ENCODE results near the gene PLSCR4.
A peak's percentile ranks its signal among the peaks of the same experiment; 100 is the strongest.

Gene PLSCR4

DNA sequence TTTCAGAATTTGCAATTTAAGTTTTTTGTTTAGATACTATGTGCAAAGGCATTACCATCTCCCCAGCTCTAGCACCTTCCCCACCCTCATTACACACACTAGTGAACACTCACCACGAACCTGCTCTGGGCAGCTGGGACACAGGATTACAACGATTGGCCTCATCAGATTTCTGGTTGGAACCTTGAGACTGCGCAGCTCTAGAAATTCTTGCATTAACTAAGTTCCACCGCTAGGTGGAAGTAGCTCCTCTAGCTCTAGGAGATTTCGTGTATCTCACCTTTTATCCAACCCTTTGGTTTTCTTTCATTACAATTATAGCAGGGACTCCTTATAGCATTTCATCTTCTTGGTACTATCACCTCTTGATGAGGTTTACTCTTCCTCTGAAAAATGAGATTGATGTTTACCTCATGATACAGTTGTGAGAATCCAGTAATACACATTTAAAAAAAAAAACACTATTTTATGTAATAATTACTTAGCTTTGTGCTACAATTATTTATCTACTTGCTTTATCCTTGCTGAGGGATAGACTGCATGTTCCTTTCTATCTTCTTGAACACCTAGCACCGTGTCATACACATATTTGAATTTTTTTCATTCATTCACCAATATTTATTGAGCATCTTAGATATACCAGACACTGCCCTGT, 61.3 kb downstream of the PLSCR4 start:
- DNase-seq, result peak; percentile 28

DNA sequence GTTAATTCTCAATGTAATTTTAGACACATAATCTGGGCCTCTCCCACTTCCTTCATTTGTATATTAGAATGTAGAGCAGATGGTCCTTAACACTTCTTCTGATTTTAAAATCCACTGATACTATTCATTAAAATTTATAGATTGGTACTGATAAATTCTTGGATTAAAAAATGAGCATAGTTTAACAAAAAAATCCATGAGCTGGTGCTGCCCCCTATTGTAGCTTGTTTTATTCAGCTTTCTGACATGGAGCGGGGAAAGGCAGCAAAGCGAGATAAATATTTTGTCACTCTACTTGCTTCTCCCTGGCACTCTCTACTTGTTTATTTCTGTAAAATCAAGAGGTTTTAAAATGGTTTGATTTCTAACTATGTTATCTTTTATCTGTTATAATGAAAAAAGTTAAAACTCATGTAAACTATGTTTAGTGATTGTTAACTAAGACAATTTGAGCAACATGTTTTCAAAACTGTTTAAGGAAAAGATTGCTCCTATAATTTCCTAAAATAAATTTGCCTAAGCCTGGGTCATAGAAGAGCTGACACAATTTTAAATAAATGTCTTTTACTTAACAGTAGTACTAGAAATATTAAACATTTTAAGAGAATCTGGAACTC, 63.5 kb downstream of the PLSCR4 start:
- no peak for DNase-seq

DNA sequence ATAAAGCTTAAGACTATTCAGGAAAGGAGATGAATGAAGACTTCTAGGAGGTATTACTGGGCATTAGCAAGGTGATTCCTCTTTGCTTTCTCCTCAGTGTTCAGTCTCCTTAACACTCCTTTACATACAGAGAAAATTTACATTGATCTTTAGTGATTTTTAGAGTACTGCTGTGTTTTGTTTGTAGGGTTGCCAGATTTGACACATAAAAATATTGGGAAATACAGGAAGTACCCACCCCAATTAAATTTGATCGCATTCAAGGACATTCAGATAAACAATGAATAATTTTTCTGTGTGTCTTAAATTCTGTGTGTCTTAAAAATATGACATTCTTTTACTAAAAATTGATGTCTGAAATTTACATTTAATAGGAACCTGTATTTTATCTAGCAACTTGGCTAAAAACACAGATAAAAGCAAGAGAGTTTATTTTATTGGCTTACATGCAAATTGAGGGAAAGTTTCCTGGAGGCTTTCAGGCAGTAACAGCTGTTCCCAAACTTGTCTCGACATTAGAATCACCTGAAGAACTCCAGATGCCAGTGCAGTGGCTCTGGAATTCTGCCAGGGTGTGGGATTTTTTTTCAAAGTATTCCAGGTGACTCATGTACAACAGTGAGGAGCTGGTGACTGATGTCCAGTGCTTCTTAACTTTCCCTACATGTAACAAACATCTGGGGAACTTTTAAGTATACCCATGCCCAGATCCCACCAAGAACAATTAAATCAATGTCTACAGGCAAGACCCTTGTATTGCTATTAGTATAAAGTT, 66.5 kb downstream of the PLSCR4 start:
- DNase-seq, result no peak

DNA sequence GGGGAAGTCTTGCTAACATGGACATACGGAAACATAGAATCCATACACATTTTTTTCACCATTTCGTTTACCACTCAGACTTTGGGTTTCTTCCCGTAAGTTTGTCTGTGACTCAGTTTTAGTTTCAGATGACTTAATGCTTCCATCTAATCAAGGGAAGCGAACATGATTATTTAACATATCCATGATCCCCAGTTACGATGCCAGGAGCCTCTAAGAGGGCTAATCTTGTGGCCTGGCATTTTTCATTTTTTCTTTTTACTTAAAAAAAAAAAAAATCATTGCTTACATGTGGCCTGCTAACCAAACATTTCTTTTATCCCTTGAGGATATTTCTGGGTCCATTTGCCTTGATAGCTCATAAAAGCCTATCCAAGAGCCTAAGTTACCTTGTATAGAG, 69.7 kb downstream of the PLSCR4 start:
- DNase-seq, result no peak

DNA sequence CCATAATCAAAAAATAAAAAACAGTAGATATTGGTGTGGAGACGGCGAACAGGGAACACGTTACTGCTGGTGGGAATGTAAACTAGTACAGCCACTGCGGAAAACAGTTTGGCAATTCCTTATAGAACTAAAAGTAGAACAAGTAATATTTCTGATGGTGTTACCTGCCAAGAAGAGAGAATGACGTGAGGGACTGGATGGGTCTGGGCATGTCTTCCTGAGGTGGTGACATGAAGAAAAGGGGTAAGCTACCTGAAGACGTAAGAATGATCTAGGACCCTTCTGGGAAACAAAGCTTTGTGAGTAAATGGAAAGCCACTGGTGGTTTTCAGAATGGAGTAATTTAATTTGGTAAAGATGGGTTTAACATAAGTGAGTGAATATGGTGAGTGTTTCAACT, 70.5 kb downstream of the PLSCR4 start:
- DNase-seq, result no peak

DNA sequence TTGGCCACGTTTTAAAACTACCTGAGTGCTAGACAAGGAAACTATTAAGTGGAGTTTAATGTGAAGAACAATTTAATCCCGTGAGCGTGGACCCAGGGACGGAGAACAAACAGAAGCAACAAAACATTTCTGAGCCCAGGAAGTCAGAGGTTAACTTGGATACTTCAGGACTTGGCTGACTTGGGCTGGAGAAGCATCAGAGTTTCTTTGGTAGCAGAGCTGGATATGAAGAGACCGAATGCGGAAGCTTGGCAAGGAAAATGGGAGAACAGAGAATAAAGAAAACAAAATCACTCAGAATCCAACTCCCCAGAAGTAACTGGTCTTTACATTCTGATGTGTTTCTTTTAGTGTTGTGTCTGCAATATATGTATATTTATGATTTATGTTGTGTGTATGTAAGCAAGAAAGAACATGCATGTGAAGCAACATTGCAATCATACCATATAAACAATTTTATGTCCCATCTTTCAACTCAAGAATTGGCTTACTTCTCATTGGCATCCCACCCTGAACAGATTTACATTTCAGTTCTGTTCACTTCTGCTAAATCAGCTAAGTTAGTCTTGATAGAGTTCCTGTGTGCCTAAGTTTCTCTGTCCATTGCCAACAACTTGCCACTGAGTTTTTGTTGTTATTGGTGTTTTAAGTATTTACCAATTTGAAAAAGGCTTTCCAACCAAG, 72.8 kb downstream of the PLSCR4 start:
- DNase-seq, result no peak

DNA sequence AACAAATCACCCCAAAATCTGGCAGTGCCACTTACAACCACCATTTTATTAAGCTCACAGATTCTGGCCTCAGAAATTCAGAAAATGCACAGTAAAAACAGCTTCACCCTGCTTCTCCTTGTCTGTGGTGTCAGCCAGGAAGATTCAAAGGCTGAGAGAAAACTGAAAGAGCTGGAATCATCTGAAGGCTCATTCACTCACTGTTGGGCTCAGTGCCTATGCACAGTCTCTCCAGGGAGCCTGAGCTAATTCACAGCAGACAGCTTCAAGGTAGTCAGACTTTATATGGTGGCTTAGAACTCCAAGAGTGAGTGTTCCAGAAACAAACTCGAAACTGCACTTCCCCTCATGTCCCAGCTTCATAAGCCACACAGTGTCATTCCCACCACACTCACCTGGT, 73.4 kb downstream of the PLSCR4 start:
- DNase-seq, result no peak

DNA sequence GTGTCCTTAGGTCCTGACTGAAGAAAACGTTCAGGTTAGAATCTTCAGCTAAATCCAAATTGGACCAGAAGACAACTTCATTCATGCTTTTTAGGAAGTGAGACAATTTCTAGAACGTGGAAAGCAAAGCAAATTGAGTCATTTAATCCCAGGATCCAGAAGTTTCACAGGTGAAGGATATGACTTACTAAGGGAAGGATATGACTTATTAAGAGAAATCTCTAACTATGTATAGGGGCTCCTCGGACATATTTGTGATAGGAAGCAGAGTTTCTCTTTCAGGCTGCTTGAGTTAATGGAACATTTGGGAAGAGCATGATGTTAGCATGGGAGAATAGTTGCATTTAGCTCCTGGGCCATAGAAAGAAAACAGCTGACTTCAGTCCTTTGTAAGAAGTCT, 73.8 kb downstream of the PLSCR4 start:
- no peak for DNase-seq

DNA sequence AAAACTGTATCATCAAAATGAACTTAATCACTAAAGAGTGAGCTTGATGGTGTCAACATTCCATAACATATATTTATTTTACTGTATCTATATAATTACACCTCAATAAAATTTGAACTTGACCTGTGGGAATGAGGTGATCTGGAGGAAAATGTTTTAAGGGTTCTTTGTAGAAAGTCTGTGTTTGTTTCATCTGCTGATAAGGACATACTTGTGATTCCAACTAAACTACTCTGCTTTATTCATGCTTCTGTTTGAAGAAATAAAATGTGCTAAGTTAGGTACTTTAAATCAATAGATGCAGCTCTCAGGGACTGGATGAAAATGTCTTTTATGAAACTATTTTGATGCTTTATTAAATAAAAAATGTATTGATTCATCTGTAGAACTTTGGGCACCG, 78.3 kb downstream of the PLSCR4 start:
- DNase-seq, result no peak

DNA sequence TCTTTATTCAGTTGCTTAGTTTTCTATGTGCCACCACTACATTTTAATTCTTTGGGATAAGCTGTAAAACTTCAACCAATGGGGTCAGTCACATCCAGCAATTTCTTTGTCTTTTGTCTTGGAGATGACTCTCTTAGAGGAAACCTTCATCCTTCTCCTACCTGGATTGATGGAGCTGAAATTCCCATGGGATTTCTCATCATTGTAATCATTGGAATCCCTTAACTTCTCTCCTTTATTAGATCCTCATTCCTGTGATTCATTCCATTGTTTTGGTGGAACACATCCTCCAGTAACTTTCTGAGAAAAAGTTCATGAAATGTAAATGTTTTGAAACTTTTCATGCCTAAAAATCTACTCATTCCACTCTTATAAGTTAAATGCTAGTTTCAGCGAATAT, 80.3 kb downstream of the PLSCR4 start:
- no peak for DNase-seq

DNA sequence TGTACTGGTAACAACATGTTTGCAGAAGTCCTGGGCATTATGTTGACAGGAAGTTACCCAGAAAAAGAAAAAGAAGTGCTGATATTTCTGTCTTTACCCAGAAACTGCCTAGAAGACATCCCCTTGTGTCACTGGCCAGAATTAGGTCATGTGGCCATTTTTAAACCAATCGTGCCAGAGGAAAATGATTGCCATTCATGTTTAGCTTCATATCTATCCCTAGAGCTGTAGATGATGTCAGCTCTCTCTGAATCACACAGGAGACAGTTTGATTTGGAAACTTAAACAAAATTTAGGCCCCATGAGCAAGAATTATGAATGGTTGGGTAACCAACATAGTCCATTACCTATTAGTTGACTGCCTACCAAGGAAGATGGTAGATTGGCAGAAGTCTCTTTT, 81.0 kb downstream of the PLSCR4 start:
- no peak for DNase-seq

DNA sequence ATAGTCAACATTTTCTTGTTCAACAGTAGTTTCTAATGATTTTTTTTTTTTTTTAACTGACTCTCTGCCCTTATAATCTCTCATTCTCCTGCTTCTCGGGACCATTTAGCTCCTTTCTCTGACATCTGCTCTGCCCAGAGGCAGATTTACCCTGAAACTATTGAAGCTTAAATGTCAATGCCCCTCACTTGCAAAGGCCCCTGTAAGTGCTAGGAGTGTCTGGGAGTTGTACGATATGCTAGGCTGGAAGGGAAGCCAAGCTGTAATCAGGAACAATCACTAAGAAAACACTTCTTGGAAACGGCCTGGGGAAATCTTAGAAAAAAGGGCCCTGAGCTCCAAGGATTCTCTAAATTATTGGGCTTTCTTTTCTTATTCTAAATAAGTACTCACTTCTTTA, 84.1 kb downstream of the PLSCR4 start:
- no peak for DNase-seq

DNA sequence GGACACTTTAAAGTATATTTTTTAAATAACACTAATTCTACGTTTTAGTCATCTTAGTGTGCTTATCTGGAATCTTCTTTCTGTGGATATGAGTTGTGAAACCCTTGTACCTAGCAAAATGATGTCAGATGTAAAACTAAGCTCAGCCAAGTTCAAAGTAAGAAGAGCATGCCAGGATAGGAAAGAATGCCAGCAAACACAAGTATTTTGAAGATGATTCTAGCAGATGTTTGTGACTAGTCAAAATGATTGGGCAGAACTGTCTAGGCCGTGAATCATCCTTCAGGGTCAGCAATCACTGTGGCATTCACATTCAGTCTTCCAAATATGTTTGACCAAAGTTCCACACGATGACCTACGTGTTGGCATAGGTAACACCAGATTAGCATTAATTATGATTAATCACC, 84.5 kb downstream of the PLSCR4 start:
- no peak for DNase-seq

DNA sequence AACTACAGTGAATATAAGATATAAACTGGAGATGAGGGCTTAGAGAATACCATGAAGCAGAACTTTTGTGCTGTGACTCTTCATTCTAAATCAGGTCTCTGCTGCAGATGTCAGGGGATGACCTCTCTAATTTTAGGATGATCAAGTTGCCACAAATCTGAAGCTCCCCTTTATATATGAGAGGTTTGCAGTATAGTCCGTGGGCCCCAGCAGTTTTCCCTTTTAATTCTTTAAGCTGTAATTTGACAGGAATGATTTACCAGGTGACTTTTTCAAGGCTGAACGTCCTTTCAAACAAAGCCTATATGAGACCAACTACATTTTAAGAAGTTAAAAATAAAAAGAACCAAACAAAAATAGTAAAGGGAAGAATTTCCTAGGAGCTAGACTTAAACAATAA, 85.0 kb downstream of the PLSCR4 start:
- DNase-seq, result no peak

DNA sequence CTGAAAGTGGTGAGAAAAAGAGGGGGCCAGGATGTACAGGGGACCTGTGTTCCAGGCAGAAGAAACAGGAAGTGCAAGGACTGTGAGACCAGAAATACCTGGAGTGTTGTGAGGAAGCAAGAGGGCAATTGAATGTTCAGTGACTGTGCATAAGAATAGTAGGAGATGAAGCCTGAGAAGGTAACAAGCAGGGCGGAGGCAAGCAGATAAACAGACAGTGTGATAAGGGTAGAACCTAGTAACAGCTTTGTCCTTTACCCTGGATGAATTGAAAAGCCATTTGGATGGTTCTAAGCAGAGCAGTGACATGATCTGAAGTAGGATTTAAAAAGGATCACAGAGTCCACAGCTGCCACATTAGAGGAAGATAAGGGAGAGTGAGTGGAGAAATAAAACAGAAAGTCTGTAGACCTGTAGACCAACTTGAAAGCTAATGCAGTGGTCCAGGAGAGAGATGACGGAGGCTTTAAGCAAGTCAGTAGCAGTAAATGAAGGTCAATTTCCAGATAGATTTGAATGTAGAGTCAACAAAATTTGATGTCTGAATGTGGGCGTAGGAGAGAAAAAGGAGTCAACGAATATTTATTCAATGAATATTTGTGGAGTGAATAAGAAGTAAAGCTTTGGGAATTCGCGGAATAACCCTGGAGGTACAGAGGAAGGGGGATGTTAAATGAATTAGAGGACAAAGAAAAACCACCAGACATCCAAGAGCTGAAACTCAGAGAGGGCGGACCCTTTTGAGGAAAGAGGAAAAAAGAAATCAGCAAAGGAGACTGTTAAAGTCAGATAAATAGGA, 85.7 kb downstream of the PLSCR4 start:
- no peak for DNase-seq

DNA sequence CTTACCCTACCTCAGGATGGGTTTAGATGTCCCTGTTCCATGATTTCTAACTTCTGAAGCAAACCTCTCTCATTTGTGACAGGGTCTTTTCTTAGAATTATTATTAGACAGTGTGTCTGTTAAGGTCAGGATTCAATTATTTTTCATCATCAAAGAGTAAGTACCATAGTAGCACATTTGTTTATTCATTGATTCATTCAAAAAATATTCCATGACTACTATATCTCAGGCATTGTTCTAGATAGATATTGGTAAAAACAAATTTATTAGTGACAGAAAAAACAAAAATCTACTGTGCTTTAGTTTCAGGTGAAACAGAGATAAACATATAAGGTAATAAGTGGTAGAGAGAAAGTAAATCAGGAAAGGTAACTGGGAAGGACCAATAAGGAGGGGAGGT, 86.4 kb downstream of the PLSCR4 start:
- no peak for DNase-seq

DNA sequence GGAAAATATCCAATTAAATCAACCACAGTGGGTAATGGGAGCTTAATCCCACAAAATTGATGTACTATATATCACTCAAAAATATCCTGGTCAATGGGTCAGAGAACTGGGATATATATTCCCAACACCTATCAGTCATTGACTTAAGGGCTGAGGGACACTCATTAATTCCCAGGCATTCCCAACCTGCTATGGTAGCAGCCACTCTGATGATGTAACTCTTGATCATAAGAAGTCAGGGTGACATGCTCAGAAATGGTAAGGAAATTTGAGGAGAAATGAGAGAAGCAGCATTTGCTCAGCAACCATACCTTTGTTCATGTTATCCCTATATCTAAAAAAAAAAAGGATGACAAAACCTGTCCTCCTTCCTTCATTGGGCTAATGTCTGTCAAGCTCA, 86.8 kb downstream of the PLSCR4 start:
- no peak for DNase-seq

DNA sequence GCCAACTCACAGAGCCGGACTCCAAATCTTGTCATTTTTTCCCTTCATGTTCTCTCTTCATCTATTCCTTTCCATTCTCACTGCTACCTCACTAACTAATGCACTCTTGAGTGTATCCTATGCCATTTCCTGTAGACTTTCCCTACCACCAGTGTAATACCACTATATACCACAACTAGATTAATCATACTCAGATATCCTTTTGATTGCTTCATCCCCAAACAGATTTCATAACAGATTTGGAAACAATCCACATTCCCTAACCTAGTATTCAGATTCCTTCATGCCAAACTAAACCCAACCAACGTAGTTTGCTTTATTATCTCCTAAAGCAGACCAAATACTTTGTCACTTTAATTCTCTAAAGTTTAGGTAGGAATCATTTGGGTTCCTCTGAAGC, 87.3 kb downstream of the PLSCR4 start:
- no peak for DNase-seq

DNA sequence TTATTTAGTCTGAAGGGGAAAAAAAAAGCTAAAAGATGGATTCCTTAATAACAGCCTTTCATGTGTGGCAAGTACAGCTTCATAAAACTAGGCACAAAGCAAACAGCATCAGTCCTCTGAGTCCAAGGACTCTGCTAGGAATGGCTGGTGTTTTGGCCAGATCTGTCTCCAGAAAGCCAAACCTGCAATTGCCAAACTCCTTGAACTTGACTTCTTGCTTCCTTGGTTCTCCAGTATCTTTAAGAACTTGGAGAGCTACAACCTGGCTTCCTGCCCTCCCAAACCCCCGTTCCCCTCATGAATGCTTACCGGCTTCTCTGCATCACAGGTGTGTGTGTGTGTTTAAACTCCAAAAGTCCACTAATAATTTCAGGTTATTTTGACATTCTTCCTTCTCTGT, 88.3 kb downstream of the PLSCR4 start:
- peak; percentile 33 for DNase-seq

DNA sequence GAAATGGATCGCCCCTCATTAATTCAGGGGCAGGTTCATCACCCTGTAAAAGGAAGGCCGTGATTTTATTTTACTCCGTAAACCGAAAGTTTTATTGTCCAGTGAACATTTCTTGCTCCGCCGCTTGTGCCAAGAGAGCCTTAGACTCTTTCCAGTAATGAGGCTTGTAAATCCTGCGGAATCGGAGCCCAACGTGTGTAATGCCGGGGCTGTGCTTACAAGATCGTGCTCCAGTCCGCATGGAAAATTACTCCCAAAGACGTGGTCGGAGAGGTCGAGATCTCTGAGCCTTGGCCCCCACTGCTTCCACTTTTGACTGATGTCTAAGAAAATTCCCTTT, 89.3 kb downstream of the PLSCR4 start:
- DNase-seq, result peak; percentile 82

DNA sequence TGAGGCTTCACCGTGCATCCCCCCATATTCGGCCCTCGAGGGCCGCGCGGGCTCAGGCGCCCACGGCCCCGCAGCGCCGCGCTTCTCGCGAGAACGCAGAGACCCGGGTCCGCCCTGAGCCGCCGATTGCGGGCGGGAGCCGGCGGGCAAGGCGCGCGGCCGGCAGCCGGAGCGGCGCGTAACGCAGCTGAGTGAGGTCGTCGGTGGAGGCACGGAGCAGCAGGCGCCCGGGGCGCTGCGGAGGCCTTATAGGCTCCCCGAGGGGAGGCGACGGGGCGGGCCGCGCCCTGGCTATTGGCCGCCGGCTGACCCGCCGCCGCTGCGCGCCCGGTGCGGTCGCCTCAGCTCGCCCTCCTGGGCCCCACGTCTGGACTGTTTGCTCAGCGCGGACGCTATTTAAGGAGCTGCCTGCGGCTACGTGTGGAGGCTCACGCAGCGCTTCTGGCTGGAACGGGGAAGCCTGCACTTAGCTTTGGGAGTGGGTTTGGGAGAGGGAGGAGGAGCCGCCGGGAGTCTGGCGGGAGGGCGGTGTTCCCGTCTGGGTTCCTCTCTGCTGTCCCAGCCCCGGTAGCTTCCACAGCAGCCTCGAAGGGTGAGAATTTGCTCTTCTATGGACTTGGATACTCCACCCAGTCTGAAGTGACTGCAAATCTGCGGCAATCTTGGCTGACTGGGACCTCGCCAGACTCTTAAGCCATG, 89.8 kb downstream of the PLSCR4 start, which contains the start of gene PLOD2:
Gene PLOD2, minus strand, starts transcription at position 221 of the 699 bp plus-strand sequence. Its CDS starts 195 bp downstream, at position 26.
- peak; percentile 93 for DNase-seq

DNA sequence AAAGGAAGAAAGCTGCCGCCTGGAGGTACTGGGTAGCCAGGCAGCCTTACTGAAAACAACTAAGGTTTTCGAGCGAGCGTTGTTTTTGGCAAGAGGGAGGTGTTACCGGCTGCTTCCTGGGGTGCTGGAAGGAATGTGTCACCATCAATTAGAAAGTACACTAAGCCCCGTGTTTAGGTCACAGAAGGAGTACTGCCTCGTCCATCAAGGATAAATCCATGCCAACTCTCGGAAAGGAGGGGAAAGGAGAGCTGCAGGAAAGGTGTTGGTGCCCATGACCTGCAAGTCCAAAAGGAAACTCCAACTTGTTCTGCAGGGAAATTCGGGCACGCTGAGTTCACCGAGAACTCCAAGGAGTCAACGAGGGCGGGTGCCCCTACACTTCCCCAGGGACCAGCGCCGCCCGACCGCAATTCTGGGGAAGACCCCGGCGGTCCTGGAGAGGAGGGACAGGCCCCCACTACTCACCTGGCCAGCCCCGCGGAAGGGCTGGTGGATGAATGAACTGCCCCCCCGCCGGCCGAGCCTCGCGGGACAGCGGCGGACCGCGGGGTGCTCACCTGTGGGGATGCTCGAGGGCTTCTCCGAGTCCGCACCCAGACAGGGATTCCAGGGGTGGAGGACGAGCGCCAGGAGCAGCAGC, 90.5 kb downstream of the PLSCR4 start:
- peak; percentile 82 for DNase-seq
